GM18867 (cell line): ENCODE measurements around the gene TTC39C.
A peak's percentile ranks its signal among the peaks of the same experiment; 100 is the strongest.

Experiments used
- ATAC-seq: cut with Tn5 transposase; IDR thresholded peaks from one replicate; pipeline ENCODE4 v1.9.1; 2021; ENCODE audit warnings: mild to moderate bottlenecking, moderate library complexity; ENCODE audit not compliant: unreplicated experiment

Gene TTC39C

GRCh38 chr18:24014062-24014985 lies at the start of gene TTC39C:
TSS of gene TTC39C (plus strand) at chr18:24014754. CDS start at chr18:24014872, 118 bp downstream.
- ATAC-seq: peak; percentile 50

GRCh38 chr18:23966909-23967308 lies 47.6 kb upstream of the TTC39C start:
- no peak for ATAC-seq

GRCh38 chr18:23967321-23968089 lies 47.0 kb upstream of the TTC39C start:
- ATAC-seq: peak; percentile 81

- ATAC-seq: no peak
These were observed 45.6 kb upstream of the TTC39C start for GRCh38 chr18:23968638-23969604.

GRCh38 chr18:23969664-23970063 lies 44.9 kb upstream of the TTC39C start:
- ATAC-seq: no peak

- ATAC-seq: no peak
These were observed 44.1 kb upstream of the TTC39C start for GRCh38 chr18:23970161-23971096.

- no peak for ATAC-seq
These were observed 43.5 kb upstream of the TTC39C start for GRCh38 chr18:23971097-23971440.

- no peak for ATAC-seq
These were observed 42.8 kb upstream of the TTC39C start for GRCh38 chr18:23971666-23972230.

- no peak for ATAC-seq
These were observed 42.1 kb upstream of the TTC39C start for GRCh38 chr18:23972453-23972852.

- ATAC-seq: no peak
These were observed 37.5 kb upstream of the TTC39C start for GRCh38 chr18:23977103-23977502.

- ATAC-seq: no peak
These were observed 36.7 kb upstream of the TTC39C start for GRCh38 chr18:23977719-23978483.

- peak; percentile 60 for ATAC-seq
These were observed 33.1 kb upstream of the TTC39C start for GRCh38 chr18:23981369-23981980.

- ATAC-seq: no peak
These were observed 32.1 kb upstream of the TTC39C start for GRCh38 chr18:23982155-23983079.

GRCh38 chr18:23983112-23983511 lies 31.4 kb upstream of the TTC39C start:
- ATAC-seq: no peak

GRCh38 chr18:23986600-23987359 lies 27.8 kb upstream of the TTC39C start:
- ATAC-seq: no peak
